ENCODE results near the gene NAA15.
"Not testable (repeated sequence)": the region's sequence is repeated elsewhere in the genome, so short reads cannot be mapped to it uniquely, and the experiment has no call there.

NAA15 gene

DNA sequence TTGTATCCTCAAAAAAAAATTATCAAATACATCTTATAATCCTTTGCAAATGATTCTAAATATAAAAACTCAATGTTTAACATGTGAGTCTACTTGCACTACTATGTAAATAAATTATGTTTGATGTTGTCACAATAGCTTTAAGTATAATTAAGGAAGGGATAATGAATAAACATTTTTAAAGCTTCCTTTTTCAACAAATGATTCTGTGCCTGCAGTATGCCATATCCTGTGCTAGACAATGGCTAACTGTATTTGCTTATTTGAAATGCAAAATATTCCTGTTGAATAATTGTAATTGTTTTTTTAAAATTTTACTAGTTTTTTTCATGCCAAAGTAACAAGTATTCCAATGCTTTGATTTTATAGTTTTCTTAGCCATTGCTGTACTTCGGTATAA, 60.0 kb downstream of the NAA15 start:
- DNase-seq (ENCODE audit: low read depth, low spot score): no peak

- no peak for DNase-seq (ENCODE audit: low read depth, low spot score)
Measured at GRCh38 chr4:139367421-139368090, 66.3 kb downstream of the NAA15 start.

GRCh38 chr4:139368998-139369397, 67.7 kb downstream of the NAA15 start:
- DNase-seq (ENCODE audit: low read depth, low spot score): no peak

DNA sequence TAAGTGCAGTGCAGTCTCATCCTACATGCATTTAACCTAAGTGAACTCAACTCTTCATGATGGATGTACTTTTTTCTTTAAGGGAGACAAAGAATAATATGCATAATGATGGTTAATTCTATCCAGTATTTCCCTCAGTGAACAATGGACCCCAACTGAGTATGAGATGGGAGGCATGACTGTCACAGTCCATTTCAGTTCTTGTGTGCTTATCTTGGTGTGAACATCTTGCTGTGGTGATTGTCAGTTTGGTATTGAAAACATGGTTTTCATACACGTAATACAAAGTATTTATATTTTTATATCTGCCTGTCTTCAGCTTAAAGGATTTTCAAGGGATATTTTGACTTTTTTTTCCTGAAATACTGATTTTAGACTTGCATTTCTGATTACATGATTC, 72.9 kb downstream of the NAA15 start:
- DNase-seq (ENCODE audit: low read depth, low spot score): no peak

GRCh38 chr4:139386421-139386820, 85.1 kb downstream of the NAA15 start:
- no peak for DNase-seq (ENCODE audit: low read depth, low spot score)

DNA sequence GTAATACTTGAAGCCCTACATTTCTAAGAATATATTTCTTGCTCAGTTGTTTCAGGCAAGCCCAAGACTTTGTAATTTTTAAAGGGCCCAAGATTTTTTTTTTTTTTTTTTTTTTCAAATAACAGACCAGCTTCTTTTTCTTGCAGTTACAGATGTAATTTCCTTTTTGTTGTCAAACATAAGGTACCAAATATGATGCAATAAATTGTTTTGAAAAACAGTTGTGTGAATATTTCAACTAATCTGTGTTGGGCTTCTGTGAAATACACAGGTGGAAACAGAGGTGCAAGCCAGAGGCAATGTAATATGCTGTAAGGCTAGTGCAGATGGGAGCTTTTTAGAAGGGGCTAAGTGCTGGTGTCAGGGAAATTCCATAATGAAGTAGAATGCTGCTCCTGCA, 87.8 kb downstream of the NAA15 start:
- no peak for DNase-seq (ENCODE audit: low read depth, low spot score)

GRCh38 chr4:139389991-139390390, 88.7 kb downstream of the NAA15 start:
- DNase-seq (ENCODE audit: low read depth, low spot score): no peak

- DNase-seq (ENCODE audit: low read depth, low spot score): no peak
Measured at GRCh38 chr4:139391731-139392130, 90.4 kb downstream of the NAA15 start.

DNA sequence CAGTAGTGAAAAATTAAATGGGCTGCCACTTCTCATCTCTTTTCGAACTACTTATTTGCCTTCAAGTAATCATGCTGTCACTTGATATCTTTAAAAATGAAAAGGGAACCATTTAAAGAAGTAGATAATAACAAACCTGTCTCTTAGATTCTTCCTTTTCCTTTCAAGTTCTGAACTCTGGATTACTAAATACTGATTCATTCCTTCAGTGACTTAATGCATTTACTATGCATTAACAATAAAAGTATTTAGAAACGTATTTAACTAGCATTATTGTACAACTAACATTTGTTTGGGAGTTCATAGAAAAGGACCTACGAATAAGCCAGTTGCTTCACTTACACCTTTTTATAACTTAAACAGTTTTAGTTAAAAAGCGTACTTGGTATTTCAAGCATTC, 91.5 kb downstream of the NAA15 start:
- DNase-seq (ENCODE audit: low read depth, low spot score): no peak

- DNase-seq (ENCODE audit: low read depth, low spot score): no peak
Measured at GRCh38 chr4:139401368-139401767, 100.1 kb downstream of the NAA15 start.

DNA sequence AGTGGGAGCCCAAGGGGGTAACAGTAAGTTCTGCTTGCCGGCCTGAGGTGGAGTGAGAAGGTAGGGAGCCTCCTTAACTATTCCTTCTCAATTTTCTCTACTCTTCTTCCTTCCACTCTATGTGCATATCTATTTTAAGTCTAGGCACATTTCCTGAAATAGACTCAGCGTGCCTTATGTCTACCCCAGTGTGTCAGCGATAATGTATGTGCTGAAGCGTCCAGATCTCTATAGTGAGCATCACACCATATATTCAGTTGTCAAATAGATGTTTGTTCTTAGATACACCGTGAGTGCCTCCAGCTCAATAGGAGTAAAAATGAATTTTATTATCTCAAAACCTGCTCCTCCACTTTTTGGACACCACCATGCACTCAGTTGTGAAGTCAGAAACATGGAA, 101.1 kb downstream of the NAA15 start:
- no peak for DNase-seq (ENCODE audit: low read depth, low spot score)

DNA sequence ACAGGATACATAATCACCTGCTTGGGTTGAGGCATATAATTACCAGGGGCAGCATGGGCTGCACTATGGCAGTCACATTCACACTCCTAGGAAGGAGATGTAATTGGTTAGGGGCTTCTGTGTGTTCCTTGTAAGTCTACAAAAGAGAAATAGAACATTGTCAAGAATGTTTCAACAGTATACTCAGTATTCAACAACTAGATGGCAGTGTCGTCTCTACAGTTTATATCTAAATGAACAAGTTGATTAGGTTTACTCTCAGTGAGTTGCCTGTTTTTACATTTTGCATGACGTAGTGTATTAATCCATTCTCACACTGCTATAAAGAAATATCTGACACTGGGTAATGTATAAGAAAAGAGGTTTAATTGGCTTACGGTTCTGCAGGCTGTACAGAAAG, 102.2 kb downstream of the NAA15 start:
- no peak for DNase-seq (ENCODE audit: low read depth, low spot score)

GRCh38 chr4:139410312-139410711, 109.0 kb downstream of the NAA15 start:
- no peak for DNase-seq (ENCODE audit: low read depth, low spot score)

DNA sequence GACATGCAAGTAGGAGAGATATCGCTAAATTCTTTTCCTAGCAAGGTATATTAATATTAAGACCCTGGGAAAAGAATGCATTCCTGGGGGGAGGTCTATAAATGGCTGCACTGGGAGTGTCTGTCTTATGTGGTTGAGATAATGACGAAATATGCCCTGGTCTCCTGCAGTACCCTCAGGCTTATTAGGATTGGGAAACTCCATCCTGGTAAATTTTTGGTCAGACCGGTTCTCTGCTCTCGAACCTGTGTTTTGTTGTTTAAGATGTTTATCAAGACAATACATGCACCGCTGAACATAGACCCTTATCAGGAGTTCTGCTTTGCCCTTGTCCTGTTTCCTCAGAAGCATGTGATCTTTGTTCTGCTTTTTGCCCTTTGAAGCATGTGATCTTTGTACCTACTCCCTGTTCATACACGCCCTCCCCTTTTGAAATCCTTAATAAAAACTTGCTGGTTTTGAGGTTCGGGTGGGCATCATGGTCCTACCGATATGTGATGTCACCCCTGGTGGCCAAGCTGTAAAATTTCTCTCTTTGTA, 113.4 kb downstream of the NAA15 start:
- DNase-seq (ENCODE audit: low read depth, low spot score): not testable (repeated sequence)

DNA sequence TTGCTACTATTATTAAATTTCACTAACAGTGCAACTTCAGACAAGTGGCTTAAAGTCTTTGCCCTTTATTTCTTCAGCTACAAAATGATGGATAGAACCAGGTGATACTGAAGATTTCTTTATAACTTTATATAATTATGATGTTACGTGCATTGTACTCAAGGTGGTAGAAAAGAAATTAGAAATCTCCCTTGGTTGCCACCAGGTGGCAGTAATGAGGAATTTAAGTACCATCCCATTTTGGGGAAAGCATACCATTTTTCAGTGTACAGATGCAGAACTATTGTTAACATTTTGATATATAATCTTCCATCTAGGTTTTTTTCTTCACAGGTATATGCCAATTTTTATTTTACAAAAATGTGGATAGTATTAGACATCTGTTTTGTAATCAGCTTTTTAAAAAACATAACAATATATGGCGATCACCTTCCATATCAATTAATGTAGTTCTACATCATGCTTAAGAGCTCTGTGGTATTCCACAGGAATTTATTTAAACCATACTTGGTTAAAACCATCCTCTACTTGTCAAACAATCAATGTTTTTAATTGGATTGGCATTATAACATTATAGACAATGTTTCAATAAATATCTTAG, 114.9 kb downstream of the NAA15 start:
- no peak for DNase-seq (ENCODE audit: low read depth, low spot score)

DNA sequence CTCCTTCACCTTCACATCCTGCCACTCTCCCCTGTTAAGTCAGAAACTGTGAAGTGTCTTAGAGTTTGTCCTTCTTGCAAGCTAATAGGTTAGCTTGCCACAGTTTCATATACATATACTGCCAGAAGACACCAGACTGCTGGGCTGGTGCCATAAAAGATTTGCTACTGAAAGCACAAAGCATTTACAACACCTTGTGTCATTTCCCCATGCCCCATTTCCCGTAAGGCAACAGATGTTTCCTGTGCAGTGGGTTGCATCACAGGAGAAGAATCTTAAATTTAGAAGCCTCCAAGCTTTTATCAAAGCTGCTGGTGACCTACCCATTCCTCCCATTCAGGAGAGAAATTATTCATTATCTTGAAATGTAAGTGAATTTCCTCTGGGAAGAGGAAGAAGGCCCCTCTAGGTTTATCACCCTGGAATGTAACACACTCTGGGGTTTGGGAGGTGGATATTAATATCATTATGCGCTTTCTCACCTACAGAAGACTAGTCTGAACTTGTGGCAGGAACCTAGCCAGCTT, 118.1 kb downstream of the NAA15 start:
- DNase-seq (ENCODE audit: low read depth, low spot score): no peak

DNA sequence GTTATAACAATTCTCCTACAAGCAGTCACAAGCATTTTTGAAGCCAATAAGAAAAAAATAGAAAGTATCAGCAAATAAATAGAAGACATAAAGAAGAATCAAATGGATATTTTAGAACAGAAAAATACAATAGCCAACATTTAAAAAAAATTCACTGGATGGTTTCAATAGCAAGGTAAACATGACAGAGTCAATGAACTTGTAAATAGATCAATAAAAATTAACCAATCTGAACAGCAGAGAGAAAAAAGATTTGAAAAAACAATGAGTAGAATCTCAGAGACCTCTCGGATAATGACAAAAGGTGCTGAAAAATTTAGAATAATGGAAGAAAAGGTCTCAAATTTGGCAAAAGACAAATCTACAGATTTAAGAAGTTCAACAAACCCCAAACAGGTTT, 119.3 kb downstream of the NAA15 start:
- no peak for DNase-seq (ENCODE audit: low read depth, low spot score)

DNA sequence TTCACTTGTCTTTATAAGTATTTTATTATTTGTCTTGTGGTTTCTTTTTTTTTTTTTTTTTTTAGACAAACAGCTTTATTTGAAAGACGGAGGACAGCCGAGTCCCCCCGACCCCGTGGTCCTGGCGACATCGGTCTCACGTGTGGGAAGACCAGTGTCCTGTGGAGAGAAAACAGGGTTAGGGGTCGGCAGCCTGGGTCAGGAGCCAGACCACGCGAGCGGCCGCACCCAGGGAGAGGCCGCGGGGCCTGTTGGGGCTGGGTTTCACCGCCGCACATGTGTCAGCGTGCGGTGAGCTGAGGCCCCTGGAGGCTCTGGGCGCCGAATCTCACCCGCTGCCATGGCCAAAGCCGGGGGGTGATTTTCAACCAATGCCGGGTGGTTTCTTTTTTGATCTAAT, 134.8 kb downstream of the NAA15 start:
- no peak for DNase-seq (ENCODE audit: low read depth, low spot score)

GRCh38 chr4:139438141-139438540, 136.8 kb downstream of the NAA15 start:
- no peak for DNase-seq (ENCODE audit: low read depth, low spot score)

- no peak for DNase-seq (ENCODE audit: low read depth, low spot score)
Measured at GRCh38 chr4:139441029-139441428, 139.7 kb downstream of the NAA15 start.

DNA sequence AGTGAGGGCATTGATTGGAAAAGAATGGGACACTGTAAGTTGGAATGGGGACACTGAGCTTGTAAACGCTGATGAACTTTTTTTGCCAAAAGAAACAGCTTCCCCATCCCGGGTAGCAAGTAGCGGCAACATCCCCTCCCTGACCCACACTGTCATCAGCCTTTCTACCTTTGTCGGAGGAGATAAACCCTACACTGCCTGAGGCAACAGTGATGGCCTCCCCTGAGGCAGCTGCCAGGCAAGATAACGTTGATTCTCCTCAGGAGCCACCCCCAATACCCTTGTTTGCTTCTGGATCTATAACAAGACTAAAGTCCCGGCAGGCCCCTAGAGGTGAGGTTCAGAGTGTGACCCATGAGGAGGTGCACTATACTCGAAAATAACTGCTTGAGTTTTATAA, 142.4 kb downstream of the NAA15 start:
- no peak for DNase-seq (ENCODE audit: low read depth, low spot score)

DNA sequence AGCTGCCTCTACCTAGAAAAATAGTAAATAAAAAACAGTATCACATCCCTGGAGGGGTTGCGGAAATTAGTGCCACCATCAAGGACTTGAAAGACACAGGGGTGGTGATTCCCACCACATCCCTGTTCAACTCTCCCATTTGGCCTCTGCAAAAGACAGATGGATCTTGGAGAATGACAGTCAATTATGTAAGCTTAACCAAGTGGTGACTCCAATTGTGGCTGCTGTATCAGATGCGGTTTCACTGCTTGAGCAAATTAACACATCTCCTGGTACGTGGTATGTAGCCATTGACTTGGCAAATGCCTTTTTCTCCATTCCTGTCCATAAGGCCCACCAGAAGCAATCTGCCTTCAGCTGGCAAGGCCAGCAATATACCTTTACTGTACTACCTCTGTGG, 143.6 kb downstream of the NAA15 start:
- not testable (repeated sequence) for DNase-seq (ENCODE audit: low read depth, low spot score)

GRCh38 chr4:139447078-139447477, 145.8 kb downstream of the NAA15 start:
- not testable (repeated sequence) for DNase-seq (ENCODE audit: low read depth, low spot score)
